K562 (cell line): Measurements from ENCODE around the gene ZG16B. TPM values are rescaled to one million over a fixed set of nuclear protein-coding genes. Genes with fewer than 3 reads are reported as not detected.

Source experiments
- GATAD2B ChIP-seq: fragments of 450-650 bp; IDR thresholded peaks from 2 replicates; pipeline ENCODE4 v1.6.1; 2017; ENCODE audit warnings: mild to moderate bottlenecking, borderline replicate concordance
- PHF20 ChIP-seq: fragments of 450-650 bp; IDR thresholded peaks from 2 replicates; pipeline ENCODE4 v1.6.1; 2018; ENCODE audit not compliant: partially characterized antibody
- ZNF197 ChIP-seq: fragments of 200-800 bp; sonication (Bioruptor generic); IDR thresholded peaks from 2 replicates; pipeline ENCODE4 v1.6.1; 2016; ENCODE audit warnings: low read depth, missing genetic modification characterization, missing compliant biosample characterization
- polyA plus RNA-seq, 8 experiments: library from polyadenylated mRNA; depleted of rRNA in 4 of 8; stranded (reverse) in 5 of 8; unstranded in 3 of 8; fragments of >200 nt; fragmentation: Nextera tagmentation in 2 of 8; fragmentation: Illumina TruSeq in 1 of 8; extraction: Ambion mirVana in 2 of 8; extraction: Trizol in 1 of 8; gene quantifications; 2 replicates each; pipeline versions ENCODE4 v1.2.1 to v1.2.3, GENCODE V29; 2011 to 2014; ENCODE audit warnings: inconsistent platforms in 1 of 8, missing spikeins in 1 of 8
- total RNA-seq, 7 experiments: library from RNA; depleted of rRNA in 6 of 7; stranded (reverse); fragments of >200 nt in 6 of 7; fragmentation: Illumina TruSeq in 2 of 7; extraction: Trizol in 2 of 7; gene quantifications; 2 replicates each; pipeline versions ENCODE4 v1.2.1 to v1.2.3, GENCODE V29; 2011 to 2021; ENCODE audit warnings: low replicate concordance in 1 of 7
- TF ChIP-seq, protein P1 (sequence below): sonication (generic); formaldehyde crosslinking; IDR thresholded peaks from 2 replicates; pipeline ENCODE4 v1.8.0; 2023; ENCODE audit warnings: missing genetic modification reagents, mild to moderate bottlenecking, borderline replicate concordance
- TF ChIP-seq, protein P2 (sequence below): fragments of 450-650 bp; IDR thresholded peaks from 2 replicates; pipeline ENCODE4 v1.6.1; 2016; ENCODE audit warnings: mild to moderate bottlenecking, moderate library complexity

The ZG16B gene
- total and polyA plus RNA-seq, 9 of the 15 experiments (the other 6 are each of a cell fraction or from before 2014, with no cell fraction given) = 0.25 to 0.43 (median 0.34) TPM; not detected in 5

DNA sequence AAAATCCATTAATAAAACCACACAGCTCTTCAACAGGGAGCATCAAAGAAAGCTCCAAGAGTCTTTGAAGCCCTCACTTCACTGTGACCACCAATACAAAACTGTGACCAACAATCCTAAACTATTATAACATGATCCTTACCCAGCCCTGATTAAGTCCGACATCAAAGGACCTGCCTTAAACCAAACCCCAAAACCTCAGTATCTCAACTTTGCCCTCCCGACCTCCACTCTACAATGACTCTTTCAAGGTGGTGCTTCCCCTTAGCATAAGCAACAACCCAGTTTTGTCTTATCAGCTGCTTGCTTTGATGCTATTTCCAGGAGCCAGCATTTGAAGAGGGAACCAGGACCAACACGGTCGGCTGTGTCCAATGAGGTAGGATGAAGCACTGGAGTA, 36.3 kb downstream of the ZG16B start (continued):
- TF ChIP-seq, protein P1, sequence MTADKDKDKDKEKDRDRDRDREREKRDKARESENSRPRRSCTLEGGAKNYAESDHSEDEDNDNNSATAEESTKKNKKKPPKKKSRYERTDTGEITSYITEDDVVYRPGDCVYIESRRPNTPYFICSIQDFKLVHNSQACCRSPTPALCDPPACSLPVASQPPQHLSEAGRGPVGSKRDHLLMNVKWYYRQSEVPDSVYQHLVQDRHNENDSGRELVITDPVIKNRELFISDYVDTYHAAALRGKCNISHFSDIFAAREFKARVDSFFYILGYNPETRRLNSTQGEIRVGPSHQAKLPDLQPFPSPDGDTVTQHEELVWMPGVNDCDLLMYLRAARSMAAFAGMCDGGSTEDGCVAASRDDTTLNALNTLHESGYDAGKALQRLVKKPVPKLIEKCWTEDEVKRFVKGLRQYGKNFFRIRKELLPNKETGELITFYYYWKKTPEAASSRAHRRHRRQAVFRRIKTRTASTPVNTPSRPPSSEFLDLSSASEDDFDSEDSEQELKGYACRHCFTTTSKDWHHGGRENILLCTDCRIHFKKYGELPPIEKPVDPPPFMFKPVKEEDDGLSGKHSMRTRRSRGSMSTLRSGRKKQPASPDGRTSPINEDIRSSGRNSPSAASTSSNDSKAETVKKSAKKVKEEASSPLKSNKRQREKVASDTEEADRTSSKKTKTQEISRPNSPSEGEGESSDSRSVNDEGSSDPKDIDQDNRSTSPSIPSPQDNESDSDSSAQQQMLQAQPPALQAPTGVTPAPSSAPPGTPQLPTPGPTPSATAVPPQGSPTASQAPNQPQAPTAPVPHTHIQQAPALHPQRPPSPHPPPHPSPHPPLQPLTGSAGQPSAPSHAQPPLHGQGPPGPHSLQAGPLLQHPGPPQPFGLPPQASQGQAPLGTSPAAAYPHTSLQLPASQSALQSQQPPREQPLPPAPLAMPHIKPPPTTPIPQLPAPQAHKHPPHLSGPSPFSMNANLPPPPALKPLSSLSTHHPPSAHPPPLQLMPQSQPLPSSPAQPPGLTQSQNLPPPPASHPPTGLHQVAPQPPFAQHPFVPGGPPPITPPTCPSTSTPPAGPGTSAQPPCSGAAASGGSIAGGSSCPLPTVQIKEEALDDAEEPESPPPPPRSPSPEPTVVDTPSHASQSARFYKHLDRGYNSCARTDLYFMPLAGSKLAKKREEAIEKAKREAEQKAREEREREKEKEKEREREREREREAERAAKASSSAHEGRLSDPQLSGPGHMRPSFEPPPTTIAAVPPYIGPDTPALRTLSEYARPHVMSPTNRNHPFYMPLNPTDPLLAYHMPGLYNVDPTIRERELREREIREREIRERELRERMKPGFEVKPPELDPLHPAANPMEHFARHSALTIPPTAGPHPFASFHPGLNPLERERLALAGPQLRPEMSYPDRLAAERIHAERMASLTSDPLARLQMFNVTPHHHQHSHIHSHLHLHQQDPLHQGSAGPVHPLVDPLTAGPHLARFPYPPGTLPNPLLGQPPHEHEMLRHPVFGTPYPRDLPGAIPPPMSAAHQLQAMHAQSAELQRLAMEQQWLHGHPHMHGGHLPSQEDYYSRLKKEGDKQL (CRISPR knock-in tag) = no peak
- no peak for TF ChIP-seq ZNF197 (CRISPR knock-in tag)
- TF ChIP-seq, protein P2, sequence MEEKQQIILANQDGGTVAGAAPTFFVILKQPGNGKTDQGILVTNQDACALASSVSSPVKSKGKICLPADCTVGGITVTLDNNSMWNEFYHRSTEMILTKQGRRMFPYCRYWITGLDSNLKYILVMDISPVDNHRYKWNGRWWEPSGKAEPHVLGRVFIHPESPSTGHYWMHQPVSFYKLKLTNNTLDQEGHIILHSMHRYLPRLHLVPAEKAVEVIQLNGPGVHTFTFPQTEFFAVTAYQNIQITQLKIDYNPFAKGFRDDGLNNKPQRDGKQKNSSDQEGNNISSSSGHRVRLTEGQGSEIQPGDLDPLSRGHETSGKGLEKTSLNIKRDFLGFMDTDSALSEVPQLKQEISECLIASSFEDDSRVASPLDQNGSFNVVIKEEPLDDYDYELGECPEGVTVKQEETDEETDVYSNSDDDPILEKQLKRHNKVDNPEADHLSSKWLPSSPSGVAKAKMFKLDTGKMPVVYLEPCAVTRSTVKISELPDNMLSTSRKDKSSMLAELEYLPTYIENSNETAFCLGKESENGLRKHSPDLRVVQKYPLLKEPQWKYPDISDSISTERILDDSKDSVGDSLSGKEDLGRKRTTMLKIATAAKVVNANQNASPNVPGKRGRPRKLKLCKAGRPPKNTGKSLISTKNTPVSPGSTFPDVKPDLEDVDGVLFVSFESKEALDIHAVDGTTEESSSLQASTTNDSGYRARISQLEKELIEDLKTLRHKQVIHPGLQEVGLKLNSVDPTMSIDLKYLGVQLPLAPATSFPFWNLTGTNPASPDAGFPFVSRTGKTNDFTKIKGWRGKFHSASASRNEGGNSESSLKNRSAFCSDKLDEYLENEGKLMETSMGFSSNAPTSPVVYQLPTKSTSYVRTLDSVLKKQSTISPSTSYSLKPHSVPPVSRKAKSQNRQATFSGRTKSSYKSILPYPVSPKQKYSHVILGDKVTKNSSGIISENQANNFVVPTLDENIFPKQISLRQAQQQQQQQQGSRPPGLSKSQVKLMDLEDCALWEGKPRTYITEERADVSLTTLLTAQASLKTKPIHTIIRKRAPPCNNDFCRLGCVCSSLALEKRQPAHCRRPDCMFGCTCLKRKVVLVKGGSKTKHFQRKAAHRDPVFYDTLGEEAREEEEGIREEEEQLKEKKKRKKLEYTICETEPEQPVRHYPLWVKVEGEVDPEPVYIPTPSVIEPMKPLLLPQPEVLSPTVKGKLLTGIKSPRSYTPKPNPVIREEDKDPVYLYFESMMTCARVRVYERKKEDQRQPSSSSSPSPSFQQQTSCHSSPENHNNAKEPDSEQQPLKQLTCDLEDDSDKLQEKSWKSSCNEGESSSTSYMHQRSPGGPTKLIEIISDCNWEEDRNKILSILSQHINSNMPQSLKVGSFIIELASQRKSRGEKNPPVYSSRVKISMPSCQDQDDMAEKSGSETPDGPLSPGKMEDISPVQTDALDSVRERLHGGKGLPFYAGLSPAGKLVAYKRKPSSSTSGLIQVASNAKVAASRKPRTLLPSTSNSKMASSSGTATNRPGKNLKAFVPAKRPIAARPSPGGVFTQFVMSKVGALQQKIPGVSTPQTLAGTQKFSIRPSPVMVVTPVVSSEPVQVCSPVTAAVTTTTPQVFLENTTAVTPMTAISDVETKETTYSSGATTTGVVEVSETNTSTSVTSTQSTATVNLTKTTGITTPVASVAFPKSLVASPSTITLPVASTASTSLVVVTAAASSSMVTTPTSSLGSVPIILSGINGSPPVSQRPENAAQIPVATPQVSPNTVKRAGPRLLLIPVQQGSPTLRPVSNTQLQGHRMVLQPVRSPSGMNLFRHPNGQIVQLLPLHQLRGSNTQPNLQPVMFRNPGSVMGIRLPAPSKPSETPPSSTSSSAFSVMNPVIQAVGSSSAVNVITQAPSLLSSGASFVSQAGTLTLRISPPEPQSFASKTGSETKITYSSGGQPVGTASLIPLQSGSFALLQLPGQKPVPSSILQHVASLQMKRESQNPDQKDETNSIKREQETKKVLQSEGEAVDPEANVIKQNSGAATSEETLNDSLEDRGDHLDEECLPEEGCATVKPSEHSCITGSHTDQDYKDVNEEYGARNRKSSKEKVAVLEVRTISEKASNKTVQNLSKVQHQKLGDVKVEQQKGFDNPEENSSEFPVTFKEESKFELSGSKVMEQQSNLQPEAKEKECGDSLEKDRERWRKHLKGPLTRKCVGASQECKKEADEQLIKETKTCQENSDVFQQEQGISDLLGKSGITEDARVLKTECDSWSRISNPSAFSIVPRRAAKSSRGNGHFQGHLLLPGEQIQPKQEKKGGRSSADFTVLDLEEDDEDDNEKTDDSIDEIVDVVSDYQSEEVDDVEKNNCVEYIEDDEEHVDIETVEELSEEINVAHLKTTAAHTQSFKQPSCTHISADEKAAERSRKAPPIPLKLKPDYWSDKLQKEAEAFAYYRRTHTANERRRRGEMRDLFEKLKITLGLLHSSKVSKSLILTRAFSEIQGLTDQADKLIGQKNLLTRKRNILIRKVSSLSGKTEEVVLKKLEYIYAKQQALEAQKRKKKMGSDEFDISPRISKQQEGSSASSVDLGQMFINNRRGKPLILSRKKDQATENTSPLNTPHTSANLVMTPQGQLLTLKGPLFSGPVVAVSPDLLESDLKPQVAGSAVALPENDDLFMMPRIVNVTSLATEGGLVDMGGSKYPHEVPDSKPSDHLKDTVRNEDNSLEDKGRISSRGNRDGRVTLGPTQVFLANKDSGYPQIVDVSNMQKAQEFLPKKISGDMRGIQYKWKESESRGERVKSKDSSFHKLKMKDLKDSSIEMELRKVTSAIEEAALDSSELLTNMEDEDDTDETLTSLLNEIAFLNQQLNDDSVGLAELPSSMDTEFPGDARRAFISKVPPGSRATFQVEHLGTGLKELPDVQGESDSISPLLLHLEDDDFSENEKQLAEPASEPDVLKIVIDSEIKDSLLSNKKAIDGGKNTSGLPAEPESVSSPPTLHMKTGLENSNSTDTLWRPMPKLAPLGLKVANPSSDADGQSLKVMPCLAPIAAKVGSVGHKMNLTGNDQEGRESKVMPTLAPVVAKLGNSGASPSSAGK = no peak
- TF ChIP-seq GATAD2B = no peak
- no peak for TF ChIP-seq PHF20
